ENCODE results near the gene RFPL2. TPM values are rescaled to one million over a fixed set of nuclear protein-coding genes. Genes with fewer than 3 reads are reported as not detected.
A peak's percentile ranks its signal among the peaks of the same experiment; 100 is the strongest.
"Not testable (repeated sequence)": the region's sequence is repeated elsewhere in the genome, so short reads cannot be mapped to it uniquely, and the experiment has no call there.

The RFPL2 gene
- total RNA-seq, 1 experiment from 2014 or later: not detected

GRCh38 chr22:32148372-32148771 is 56.5 kb downstream of the RFPL2 start:
- H3K27ac ChIP-seq (ENCODE audit: low read length); H3K36me3 ChIP-seq (ENCODE audit: insufficient read depth, low read length); H3K9me3 ChIP-seq (ENCODE audit: low read length); H3K79me2 ChIP-seq (ENCODE audit: low read length); H3K9ac ChIP-seq (ENCODE audit: low read length); H3K9me2 ChIP-seq (replicated peaks; ENCODE audit: insufficient read depth, low read length); H3K4me3 ChIP-seq (ENCODE audit: low read length); H2AFZ ChIP-seq (ENCODE audit: low read length); H4K20me1 ChIP-seq (ENCODE audit: insufficient read depth, low read depth, low read length); DNase-seq; H3K27me3 ChIP-seq (ENCODE audit: low read length); H3K4me2 ChIP-seq (ENCODE audit: low read depth, low read length, poor library complexity, severe bottlenecking): not testable (repeated sequence)
- H3K4me1 ChIP-seq (ENCODE audit: low read length): peaks cover 10% of the 10 kb centered on the region

- not testable (repeated sequence) for H3K27ac ChIP-seq (ENCODE audit: low read length); H2AFZ ChIP-seq (ENCODE audit: low read length); H3K9me3 ChIP-seq (ENCODE audit: low read length); H3K9me2 ChIP-seq (replicated peaks; ENCODE audit: insufficient read depth, low read length); H3K36me3 ChIP-seq (ENCODE audit: insufficient read depth, low read length); H3K4me3 ChIP-seq (ENCODE audit: low read length); H4K20me1 ChIP-seq (ENCODE audit: insufficient read depth, low read depth, low read length); H3K27me3 ChIP-seq (ENCODE audit: low read length); H3K79me2 ChIP-seq (ENCODE audit: low read length); H3K4me2 ChIP-seq (ENCODE audit: low read depth, low read length, poor library complexity, severe bottlenecking); H3K9ac ChIP-seq (ENCODE audit: low read length); DNase-seq
- H3K4me1 ChIP-seq (ENCODE audit: low read length): peaks cover 10% of the 10 kb centered on the region
These were observed 57.7 kb downstream of the RFPL2 start for GRCh38 chr22:32147128-32147527.

- H3K4me2 ChIP-seq (ENCODE audit: low read depth, low read length, poor library complexity, severe bottlenecking): peak overlapping the region; percentile 30
- no peak overlapping the region for H3K4me3 ChIP-seq (ENCODE audit: low read length)
- H3K27ac ChIP-seq (ENCODE audit: low read length): no peak overlapping the region
- H3K4me1 ChIP-seq (ENCODE audit: low read length): peaks cover 10% of the 10 kb centered on the region
- no peaks in the 10 kb centered on the region for H3K9me3 ChIP-seq (ENCODE audit: low read length)
- peak; percentile 86 for DNase-seq
- no peaks in the 10 kb centered on the region for H3K9me2 ChIP-seq (replicated peaks; ENCODE audit: insufficient read depth, low read length)
- no peak overlapping the region for H2AFZ ChIP-seq (ENCODE audit: low read length)
- H3K36me3 ChIP-seq (ENCODE audit: insufficient read depth, low read length): no peaks in the 10 kb centered on the region
- no peaks in the 10 kb centered on the region for H3K79me2 ChIP-seq (ENCODE audit: low read length)
- no peaks in the 10 kb centered on the region for H3K27me3 ChIP-seq (ENCODE audit: low read length)
- no peaks in the 10 kb centered on the region for H4K20me1 ChIP-seq (ENCODE audit: insufficient read depth, low read depth, low read length)
- no peak overlapping the region for H3K9ac ChIP-seq (ENCODE audit: low read length)
These were observed 60.2 kb downstream of the RFPL2 start for GRCh38 chr22:32144496-32145274.

GRCh38 chr22:32142600-32142999 is 62.3 kb downstream of the RFPL2 start:
- H3K4me1 ChIP-seq (ENCODE audit: low read length): peaks cover 21% of the 10 kb centered on the region
- no peaks in the 10 kb centered on the region for H3K27me3 ChIP-seq (ENCODE audit: low read length)
- H3K9me3 ChIP-seq (ENCODE audit: low read length): no peaks in the 10 kb centered on the region
- H3K79me2 ChIP-seq (ENCODE audit: low read length): no peaks in the 10 kb centered on the region
- H3K4me2 ChIP-seq (ENCODE audit: low read depth, low read length, poor library complexity, severe bottlenecking): no peak overlapping the region
- H3K4me3 ChIP-seq (ENCODE audit: low read length): no peak overlapping the region
- DNase-seq: no peak
- H3K36me3 ChIP-seq (ENCODE audit: insufficient read depth, low read length): no peaks in the 10 kb centered on the region
- no peak overlapping the region for H3K27ac ChIP-seq (ENCODE audit: low read length)
- H3K9me2 ChIP-seq (replicated peaks; ENCODE audit: insufficient read depth, low read length): no peaks in the 10 kb centered on the region
- H4K20me1 ChIP-seq (ENCODE audit: insufficient read depth, low read depth, low read length): no peaks in the 10 kb centered on the region
- H2AFZ ChIP-seq (ENCODE audit: low read length): no peak overlapping the region
- H3K9ac ChIP-seq (ENCODE audit: low read length): no peak overlapping the region

GRCh38 chr22:32140688-32141087 is 64.2 kb downstream of the RFPL2 start:
- not testable (repeated sequence) for H3K9me2 ChIP-seq (replicated peaks; ENCODE audit: insufficient read depth, low read length); H3K79me2 ChIP-seq (ENCODE audit: low read length); H3K9me3 ChIP-seq (ENCODE audit: low read length); H2AFZ ChIP-seq (ENCODE audit: low read length); H3K36me3 ChIP-seq (ENCODE audit: insufficient read depth, low read length); H3K9ac ChIP-seq (ENCODE audit: low read length); H3K4me3 ChIP-seq (ENCODE audit: low read length); H3K27ac ChIP-seq (ENCODE audit: low read length); H4K20me1 ChIP-seq (ENCODE audit: insufficient read depth, low read depth, low read length); H3K4me2 ChIP-seq (ENCODE audit: low read depth, low read length, poor library complexity, severe bottlenecking); H3K27me3 ChIP-seq (ENCODE audit: low read length)
- peaks cover 22% of the 10 kb centered on the region for H3K4me1 ChIP-seq (ENCODE audit: low read length)
- DNase-seq: peak; percentile 47

Small RNA genes lying within 50 kb of the gene (small RNA-seq; reads per million reads assigned to genes)
- gene RF02171: not detected

Other genes with a start within 250 kb of the RFPL2 start
- not detected in 2 replicates for gene SLC5A1, start 161.8 kb downstream of the RFPL2 start, total RNA-seq (2014; rRNA removed; shearing (Covaris generic); ENCODE audit: low replicate concordance)
- gene C22orf42, start 45.8 kb downstream of the RFPL2 start, total RNA-seq (2014; rRNA removed; shearing (Covaris generic); ENCODE audit: low replicate concordance): not detected in 2 replicates
- not detected in 2 replicates for gene SLC5A4, start 50.3 kb upstream of the RFPL2 start, total RNA-seq (2014; rRNA removed; shearing (Covaris generic); ENCODE audit: low replicate concordance)
- gene RFPL3, start 152.8 kb upstream of the RFPL2 start, total RNA-seq (2014; rRNA removed; shearing (Covaris generic); ENCODE audit: low replicate concordance): not detected in 2 replicates
- gene RTCB, start 207.2 kb upstream of the RFPL2 start, total RNA-seq (2014; rRNA removed; shearing (Covaris generic); ENCODE audit: low replicate concordance): 39.8 and 63.4 TPM in 2 replicates

Measured in Karpas-422 (cell line).